Measurements from ENCODE around the gene NACC2.
"Not testable (repeated sequence)": the region's sequence is repeated elsewhere in the genome, so short reads cannot be mapped to it uniquely, and the experiment has no call there.

The NACC2 gene

DNA sequence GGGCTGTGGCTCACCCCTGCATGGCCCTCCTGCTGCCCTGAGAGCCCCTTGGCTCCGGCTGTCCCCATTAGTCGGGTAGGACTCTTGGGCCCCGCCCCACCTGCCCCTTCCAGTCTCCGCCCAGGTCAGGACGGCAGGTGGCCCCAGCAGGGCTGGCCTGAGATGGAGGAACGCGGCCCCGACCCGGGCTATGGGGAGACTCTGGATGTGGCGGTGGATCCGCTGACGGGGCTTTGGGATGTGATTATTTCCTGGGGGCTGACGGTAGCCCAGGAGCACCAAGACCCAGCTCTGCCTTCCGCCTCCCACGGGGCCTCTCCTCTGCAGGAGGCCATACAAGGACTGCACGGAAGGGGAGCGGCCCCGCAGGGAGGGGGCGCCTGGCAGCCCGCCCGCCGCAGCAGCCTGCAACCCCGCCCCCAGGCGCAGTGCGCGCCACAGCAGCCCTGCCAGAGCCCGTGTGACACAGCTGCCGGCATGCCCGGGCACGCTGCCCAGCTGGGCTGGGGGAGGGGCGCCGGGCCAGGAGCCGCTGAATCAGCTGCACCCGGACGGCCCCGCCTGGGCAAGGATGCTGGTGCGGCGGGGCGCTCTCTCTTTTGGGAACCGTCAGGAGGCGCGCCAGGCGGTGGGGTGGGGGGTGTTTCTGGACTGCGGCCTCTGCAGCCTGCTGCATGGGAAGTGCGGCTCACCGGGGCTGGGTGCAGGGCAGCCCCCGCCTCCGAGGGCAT lies 14.4 kb upstream of the NACC2 start:
- peak; percentile 66 to 89 (median 74) for DNase-seq

DNA sequence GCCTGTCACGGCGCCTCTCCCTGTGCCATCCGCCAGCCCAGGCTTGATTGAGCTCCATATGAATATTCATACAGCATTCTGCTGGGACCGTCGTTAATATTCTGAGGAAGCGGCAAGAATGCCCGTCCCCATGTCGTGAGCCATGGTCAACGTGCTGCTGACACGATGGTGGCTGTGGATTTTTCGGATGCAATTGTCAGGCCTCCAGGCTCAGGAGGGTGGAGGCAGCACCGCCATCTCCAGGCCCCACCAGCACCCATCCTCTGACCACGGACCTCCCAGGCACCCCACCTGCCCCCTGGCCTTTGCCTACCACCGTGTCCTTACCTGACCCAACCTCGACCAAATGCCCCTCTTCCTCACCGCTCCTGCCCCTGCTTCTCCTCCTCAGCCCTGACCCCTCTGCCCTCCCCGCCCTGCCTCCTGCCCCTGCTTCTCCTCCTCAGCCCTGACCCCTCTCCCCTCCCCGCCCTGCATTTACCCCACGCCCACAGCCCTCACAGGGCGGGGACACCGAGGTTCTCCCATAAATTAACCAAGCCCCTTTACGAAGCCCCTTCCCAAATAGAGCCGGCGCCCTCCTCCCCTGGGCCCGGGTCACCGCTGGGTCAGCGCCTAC lies 13.7 kb upstream of the NACC2 start:
- DNase-seq = no peak

DNA sequence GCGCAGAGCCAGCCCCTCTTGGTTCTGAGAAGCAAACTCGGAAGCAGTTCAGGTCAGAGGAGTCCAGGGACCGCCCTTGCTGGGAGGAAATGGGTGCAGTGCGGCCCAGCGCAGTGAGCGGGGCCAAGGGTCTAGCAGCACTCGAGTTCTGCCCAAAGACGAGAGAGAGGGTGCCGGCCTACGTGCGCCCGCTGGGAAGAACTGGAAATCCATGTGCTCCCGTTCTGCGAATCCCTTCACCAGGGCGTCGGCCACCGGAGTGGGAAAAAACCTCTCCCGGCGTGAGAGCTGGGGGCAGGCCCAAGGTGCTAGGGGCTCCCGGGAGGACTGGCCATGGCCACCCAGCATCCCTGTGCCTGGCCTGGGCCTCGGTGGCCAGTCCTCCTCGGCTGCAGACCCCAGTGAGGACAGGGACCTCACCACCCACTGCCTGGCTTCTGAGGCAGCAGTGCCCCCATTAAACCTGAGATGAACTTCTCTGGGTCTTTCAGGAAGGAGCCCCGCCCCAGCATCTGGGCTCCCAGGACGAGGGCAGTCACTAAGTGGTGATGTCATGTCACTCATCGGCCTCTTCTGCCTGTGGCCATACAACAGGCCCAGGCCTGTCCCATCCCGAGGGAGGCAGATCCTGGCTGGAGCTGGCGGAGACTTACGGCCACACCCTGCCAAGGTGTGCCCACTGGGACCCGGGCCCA lies 13.0 kb upstream of the NACC2 start:
- DNase-seq = no peak

DNA sequence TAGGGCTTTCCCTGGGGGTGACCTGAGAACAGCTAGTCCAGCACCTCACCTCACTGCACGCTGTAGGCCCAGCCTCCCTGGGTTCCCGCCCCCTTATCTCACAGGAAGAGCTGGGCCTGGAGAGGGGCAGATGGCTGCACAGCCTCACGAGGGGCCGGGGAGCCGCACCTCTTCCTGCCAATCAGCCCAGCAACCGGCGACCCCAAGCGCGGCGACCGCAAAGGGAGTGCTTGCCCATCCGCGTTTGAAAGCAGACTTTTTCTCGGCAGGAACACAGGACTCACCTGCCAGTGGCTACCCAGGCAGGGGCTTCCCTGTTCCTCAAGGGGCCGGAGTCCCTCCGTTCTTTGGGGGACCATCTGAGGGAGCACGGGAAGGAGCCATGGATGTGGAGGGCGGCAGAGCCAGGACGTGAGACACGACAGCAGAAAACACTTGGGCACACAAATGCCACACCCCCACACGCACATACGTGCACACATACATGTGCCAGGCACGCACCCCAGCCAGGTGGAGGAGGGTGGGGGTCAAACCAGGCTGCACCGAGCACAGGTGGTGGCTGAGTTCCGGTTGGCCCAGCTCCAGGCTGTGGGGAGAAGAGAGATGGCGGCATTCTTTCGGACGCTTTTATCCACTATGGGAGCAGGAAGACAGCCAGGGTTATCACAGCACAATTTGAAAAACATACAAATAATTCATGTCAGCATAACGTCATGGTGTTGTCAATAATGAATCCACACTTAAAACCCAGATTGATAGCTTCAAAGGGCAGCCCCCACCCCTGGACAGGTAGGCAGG lies 12.3 kb upstream of the NACC2 start:
- peak in 1 of 4 experiments; percentile 35 for DNase-seq

DNA sequence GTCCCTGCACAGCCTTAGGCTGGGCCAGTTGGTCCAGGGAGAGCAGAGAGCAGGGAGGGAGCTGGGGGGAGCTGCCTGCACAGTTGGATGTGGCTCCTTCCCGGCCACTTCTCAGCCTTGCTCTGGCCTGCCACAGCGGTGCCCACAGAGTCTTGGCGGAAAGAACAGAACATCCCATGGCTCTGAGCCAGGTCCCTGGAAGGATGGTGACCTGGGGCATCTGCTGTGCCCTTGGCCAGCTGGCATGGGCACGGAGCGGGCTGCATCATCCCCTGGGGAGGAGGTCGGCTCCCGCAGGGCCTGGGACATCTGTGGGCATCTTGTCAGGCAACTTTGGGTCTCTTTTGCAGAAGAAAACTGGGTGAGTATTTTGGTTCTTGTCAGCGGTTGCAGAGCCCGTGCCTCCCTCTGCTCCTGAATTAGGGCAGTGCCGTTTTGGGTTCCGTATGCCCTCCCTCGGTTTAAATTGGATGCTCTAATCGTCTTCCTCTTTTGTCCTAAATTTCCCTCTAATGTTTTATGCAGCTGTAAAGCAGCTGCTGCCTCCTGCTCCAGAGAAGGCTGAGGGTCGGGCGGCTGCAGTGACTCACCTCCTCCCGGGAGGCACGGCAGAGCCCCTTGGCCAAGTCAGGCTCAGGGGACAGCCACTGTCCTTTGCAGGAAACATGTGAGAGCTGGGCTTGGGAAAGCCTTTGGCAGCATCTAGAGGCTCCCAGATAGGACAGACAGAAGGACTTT lies 10.5 kb upstream of the NACC2 start:
- no peak for DNase-seq

DNA sequence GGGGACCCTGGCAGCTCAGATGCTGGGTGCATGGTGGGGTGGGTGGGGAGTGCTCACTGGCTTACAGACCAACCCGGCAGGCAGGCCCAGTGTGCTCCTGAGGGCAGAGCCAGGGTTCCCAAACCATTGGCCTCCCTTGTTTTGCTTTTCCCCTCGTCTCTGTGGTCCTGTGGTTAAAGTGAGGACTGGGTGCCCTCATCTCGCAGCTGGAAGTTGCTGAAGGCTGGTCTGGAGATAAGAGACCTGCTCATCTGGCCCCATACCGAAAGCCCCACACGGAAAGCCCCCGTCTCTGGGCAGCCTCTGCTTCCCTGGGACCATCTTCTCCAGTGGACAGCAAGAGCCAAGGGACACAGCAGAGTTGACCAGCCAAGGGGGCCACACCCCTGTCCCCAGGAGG lies 9.8 kb upstream of the NACC2 start:
- DNase-seq = no peak

DNA sequence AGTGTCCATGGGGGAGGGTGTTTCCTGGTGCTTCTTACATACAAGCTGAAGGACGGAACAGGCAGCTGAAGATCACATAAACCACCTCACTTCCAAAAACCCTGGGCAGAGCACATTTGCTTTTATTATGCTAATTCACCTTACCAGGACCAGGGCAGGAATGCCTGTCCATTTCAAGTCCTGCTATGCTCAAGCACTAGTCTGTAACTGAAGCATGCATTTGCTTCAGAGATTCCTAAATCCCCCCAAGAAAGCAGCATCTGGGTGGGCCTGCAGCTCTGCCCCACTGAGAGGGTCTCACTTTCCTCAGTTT lies 9.4 kb upstream of the NACC2 start:
- DNase-seq = no peak

DNA sequence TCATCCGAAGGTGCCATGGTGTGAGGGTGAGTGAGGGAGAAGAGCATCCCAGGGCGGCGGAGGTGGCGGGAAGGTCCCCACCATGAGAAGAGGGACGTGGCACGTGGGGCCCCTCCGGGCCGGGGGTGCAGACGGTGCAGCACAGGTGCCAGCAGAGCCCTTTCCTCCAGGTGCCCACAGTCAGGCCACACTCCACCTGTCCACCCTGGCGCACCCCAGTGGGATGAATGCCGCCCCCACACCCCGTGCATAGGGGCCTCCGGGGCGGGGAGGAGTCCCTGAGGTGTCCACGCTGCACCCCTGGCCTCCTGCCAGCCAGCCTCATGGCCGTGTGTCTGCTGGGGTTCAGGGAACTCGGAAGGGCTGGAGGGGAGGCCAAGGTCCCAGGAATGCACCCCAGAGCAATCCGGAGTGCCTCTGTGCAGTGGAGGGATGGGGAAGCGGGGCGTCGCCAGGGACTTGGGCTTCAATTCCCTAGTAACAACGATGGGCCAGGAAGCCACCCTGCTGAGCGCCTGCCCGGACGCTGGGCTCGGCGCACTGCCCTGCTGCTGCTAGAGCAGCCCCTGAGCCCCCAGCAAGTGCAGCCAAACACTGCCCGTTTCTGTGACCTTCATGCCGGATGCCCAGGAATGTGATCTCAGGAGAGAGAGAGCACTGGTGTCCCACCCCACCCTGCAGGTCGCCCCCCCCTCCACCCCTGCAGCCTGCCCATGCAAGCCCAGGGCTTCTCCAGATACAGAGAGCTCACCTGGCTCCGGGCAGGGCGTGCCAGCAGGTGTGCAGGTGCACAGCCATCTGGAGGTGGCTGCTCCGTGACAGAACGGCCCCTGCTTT lies 8.8 kb upstream of the NACC2 start:
- DNase-seq = no peak

DNA sequence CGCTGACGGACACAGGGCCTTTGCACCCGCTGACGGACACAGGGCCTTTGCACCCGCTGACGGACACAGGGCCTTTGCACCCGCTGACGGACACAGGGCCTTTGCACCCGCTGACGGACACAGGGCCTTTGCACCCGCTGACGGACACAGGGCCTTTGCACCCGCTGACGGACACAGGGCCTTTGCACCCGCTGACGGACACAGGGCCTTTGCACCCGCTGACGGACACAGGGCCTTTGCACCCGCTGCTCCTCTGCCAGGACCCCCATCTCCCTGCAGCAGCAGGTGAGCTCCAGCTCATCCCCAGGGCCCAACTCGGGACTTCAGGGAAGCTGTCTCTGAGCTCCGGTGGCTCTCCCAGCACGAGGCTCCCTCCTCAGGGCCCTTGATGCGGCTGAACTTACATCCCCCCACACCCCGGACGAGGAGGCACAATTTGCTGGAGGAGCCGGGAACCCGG lies 6.6 kb upstream of the NACC2 start:
- DNase-seq = not testable (repeated sequence)

DNA sequence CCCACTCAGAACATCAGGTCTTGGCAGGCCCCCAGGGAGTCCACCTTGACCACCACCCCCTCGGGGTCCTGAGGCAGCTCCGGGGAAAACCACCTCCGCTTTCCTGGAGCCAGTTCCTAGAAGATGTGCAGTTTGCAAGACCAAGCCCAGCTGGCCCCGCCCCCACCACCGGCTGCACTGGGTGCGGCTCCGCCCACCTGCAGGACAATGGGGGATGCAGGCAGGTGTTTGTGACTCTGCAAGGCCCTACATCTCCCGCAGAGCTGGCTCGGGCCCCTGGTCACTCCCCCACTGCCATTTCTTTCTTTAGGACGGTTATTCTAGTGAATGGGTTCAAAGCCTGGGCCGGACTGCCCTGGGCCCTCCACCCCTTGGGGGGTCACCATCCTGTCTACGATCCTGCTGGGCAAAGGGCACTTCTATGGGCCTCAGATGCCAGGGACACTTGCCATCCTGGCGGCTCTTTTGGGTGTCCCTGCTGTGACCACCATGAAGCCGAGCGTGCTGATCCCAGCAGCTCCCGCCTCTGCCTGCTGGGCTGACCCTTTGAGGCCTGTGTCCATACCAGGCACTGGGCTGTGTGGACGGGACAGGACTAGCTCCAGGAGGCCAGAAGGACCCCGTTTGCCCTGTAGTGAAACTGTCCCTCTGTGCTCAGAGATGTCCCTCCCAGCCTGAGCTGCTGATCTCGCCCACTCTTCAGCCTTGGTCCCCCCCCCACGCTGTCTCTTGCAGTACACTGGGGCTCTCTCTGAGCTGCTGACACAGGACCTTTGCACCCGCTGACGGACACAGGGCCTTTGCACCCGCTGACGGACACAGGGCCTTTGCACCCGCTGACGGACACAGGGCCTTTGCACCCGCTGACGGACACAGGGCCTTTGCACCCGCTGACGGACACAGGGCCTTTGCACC lies 5.9 kb upstream of the NACC2 start:
- no peak for DNase-seq

DNA sequence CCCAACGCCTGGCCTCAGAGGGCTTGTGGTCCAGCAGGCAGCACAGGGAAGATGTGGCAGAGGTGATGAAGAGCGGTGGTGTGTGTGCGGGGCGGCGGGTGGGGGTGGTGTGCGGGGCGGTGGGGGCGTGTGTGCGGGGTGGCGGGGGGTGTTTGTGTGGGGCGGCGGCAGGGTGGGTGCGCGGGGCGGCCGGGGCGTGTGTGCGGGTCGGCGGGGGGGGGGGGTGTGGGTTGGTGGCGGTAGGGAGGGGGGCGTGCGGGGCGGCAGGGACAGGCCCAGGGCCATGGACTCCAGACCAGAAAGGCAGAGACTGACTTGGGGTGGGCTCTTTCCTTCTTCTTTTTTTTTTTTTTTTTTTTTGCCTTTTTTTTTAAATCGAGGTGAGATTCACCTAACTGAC lies 4.5 kb upstream of the NACC2 start:
- no peak for DNase-seq

DNA sequence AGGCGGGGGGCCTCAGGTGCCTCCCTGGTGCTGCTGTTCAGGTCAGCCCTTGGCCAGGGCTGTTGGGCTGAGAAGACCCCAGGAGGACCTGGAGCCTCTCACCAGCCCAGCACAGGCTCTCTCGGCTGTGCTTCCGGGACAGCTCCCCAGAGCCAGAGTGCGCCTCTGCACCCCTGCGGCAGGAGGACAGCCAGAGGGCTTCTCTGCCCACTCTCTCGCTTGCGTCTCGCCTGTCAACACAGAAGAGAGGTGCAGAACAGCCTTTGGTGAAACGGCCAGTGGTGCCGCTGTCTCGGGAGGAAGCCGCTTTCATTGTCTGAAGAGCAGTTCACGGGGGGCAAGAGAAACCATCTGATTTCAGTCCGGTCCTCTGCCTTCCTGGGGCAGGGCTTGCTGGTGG lies 3.8 kb upstream of the NACC2 start:
- DNase-seq = no peak

DNA sequence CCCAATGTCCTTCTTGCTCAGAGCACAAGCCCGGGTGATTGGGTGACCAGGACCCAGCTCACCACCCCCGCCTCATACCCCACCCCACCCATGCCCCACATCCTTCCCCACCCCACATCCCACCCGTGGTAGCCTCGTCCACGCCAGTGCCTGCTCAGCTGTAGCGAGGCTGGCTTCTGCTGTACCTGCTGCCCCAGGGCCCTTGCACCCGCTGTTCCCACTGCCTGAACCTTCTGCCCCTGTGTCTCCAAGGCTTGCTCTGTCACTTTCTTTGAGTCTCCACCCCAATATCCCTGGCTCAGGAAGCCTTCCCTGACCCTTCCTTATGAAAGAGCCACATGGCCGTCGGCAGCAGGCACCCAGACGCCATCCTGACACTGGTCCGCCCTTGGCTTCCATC lies 3.1 kb upstream of the NACC2 start:
- no peak for DNase-seq

DNA sequence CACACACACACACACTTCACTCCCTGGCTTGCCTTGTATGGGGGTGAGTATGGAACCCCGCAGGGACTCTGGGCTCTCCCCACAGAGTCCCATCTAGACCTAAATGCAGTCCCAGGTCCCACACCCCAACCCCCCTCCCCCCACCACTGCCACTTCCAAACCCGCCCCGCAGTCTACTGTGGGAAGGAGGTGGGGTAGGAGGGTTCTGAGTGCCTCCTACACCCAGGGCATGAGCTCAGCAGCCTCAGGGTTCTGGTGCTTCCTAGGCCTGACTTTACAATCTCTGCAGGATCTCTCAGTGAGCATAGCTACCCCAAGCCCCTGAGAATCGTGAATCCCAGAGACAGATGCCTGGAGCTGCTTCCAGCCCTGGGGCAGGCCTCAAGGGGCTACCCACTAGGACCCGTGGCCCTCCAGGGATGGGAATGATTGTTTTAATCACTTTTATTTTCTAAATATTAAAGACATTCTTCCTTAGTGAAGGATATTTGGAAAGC lies 1.5 kb upstream of the NACC2 start:
- no peak for DNase-seq

DNA sequence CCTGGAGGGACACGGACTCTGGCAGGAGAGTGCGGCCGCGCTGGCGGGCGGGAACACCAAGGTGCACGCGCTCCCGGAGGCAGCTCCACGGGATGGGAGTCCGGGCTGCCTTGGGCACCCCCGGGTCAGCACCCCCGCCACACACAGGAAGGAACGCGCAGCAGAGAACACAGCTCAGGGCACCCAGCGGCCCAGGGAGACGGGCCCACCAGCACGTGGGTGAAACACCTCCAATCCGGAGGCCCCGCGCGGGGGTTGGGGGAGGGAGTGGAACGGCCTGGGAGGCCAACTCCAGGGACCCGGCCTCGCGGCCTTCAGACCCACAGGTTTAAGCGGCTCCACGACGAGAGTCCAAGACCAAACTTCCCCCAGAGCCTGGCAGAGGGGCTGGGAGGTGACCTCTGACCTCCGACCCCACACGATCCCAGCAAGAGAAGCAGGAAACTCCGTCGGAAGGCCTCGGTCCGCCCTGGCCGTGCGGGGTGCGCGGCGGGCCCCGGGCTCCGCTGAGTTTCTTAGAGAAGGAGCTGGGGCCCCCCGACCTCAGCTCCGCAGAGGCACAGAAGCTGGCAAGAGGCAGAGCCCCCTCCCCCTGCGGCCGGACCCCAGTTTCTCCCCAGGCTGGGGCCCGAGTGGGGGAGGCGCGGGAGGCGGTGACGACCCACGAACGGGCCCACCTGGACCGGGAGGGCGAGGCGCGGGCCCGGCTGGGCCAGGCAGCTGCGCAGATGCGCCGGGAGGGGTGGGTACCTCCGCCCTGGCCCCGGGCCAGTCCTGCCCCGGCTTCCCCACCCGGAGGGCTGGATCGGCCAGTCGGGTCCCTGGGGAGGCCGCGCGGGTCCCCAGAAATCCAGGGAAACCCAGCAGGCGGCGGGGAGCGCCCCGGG lies 851 bp downstream of the NACC2 start:
- peak in 2 of 4 experiments; percentile 51 to 52 for DNase-seq

DNA sequence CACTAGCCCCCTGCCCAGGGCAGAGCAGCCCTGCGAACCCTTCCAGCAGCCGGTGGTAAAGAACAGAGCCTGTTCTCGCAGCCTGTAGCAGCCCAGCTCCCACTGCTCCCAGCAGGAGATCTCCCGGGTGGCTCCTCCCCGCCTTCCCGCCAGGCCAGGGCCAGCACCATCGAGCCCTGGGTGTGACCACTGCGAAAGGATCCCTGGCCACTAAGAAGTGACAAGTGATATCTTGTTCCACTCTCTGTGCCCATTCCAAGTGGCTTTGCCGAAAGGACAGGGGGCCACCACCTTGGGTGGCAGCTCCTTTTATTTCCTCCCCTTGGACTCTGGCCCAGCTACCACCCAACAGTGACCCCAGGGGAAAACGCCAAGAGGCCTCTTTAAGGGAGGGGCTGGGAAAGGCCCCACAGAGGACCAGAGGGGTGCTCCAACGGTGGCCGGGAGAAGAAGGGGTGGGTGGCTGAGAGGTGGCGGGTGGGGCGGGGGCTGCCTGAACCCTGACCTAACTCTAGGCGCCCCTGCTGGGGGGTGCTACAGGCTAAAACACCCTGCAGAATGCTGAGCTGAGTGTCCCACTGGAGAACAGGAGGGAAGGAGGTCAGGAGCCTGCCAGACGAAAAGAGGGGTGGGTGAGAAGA lies 1.6 kb downstream of the NACC2 start:
- DNase-seq = no peak

DNA sequence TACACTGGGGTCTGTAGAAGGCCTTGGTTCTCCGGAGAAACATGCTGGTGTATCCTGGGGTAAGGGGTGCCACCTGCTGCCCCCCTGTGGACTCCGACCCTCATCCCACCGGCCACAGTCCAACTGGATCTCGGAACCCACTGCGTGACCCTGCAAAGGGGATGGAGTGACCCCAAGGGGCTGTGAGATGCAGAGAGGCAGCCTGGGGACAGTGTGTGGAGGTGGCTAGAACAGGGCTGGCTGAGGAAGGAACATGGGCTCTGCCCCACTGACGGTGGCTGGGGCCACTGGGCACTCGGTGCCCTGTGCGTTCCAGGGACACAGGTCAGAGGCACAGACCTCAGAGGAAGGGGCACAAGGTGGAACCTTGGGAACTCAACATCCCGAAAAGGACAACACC lies 2.3 kb downstream of the NACC2 start:
- no peak for DNase-seq

DNA sequence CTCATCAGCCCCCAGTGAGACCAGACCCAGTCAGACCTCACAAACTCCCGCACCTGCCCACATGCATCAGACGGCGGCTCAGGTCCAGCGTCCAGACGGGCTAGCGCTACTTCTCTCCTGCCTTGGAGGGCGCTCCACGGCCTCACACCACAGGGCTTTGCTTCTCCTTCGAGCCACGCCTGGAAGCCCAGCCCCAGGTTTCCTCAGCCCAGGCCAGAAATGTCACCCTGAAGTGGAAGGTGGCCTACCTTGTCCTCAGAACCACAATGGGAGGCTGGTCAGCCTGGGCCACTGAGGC lies 2.8 kb downstream of the NACC2 start:
- DNase-seq = no peak

Data from activated naive CD4-positive, alpha-beta T cell (primary cell).